ENCODE measurements around the gene MLLT3.

The MLLT3 gene

DNA sequence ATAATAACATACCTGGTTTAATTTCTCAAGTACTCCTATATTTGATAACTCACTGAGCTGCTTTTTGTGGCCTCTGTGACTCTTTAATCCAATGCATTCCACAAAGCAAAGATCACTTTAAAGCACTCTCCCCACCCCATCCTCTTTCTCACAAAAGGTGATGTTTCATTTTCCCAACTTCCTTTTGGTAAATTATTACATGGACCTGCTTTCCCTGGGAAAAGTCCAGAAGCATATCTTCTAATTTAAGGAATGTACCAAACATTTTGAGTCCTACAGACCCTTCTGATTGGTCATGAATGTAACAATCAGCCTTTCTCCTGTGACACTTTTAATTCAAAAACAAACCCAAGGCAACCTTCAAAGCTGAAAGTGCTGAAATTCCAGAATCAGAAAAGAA lies 71.1 kb downstream of the MLLT3 start:
- TF ChIP-seq POLR2A (IDR thresholded peaks at IDR 0.05; ENCODE audit: low read length) = no peak
- no peak for TF ChIP-seq GATA1 (IDR thresholded peaks at IDR 0.05; ENCODE audit: low read depth, low read length)
- no peak for DNase-seq

GRCh38 chr9:20550326-20550725 lies 72.0 kb downstream of the MLLT3 start:
- no peak for TF ChIP-seq GATA1 (IDR thresholded peaks at IDR 0.05; ENCODE audit: low read depth, low read length)
- no peak for TF ChIP-seq POLR2A (IDR thresholded peaks at IDR 0.05; ENCODE audit: low read length)
- DNase-seq = no peak

GRCh38 chr9:20549053-20549452 lies 73.2 kb downstream of the MLLT3 start:
- DNase-seq = no peak
- TF ChIP-seq POLR2A (IDR thresholded peaks at IDR 0.05; ENCODE audit: low read length) (no peak), GATA1 (IDR thresholded peaks at IDR 0.05; ENCODE audit: low read depth, low read length) (no peak)

DNA sequence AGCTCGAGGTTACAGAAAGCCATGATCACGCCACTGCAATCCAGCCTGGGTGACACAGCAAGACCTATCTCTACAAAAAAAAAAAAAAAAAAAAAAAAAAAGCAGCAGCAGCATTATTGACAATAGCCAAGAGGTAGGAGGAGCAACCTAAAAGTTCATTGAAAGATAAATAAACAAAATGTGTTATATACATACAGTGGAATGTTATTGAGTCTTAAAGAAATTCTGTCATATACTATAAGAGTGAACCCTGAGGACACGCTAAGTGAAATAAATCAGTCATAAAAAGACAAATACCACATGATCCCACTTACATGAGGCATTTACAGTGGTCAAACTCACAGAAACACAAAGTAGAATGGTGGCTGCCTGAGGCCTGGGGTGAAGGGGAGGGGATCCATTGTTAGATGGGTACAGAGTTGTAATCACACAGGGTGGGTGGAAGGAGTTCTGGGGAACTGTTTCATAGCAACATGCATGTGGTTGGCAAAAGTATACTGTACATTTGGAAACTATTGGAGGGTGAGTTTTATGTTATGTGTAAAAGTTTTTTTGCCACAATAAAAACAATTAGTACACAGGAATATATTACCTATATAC lies 77.2 kb downstream of the MLLT3 start:
- DNase-seq = no peak

GRCh38 chr9:20540169-20540863 lies 82.0 kb downstream of the MLLT3 start:
- TF ChIP-seq POLR2A (IDR thresholded peaks at IDR 0.05; ENCODE audit: low read length) (no peak), GATA1 (IDR thresholded peaks at IDR 0.05; ENCODE audit: low read depth, low read length) (no peak)
- no peak for DNase-seq

More for the DNA sequence above, 77.2 kb downstream of the MLLT3 start:
- TF ChIP-seq GATA1 (IDR thresholded peaks at IDR 0.05; ENCODE audit: low read depth, low read length) (no peak), POLR2A (IDR thresholded peaks at IDR 0.05; ENCODE audit: low read length) (no peak)

DNA sequence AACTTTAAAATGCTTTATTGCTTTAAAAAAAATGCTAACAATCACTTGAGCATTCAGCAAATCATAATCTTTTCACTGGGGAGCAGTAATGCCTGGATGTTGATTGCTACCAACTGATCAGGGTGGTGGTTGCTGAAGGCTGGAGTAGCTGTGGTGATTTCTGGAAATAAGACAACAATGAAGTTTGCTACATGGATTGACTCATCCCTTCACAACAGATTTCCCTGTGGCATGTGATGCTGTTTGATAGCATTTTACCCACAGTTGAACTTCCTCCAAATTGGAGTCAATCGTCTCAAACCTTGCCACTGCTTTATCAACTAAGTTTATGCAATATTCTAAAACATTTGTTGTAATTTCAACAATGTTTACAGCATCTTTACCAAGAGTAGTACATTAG lies 83.3 kb downstream of the MLLT3 start:
- TF ChIP-seq GATA1 (IDR thresholded peaks at IDR 0.05; ENCODE audit: low read depth, low read length) (no peak), POLR2A (IDR thresholded peaks at IDR 0.05; ENCODE audit: low read length) (no peak)
- DNase-seq = no peak

GRCh38 chr9:20538092-20538491 lies 84.2 kb downstream of the MLLT3 start:
- no peak for DNase-seq

GRCh38 chr9:20537294-20537693 lies 85.0 kb downstream of the MLLT3 start:
- TF ChIP-seq GATA1 (IDR thresholded peaks at IDR 0.05; ENCODE audit: low read depth, low read length) (no peak), POLR2A (IDR thresholded peaks at IDR 0.05; ENCODE audit: low read length) (no peak)
- no peak for DNase-seq

More at GRCh38 chr9:20538092-20538491, 84.2 kb downstream of the MLLT3 start:
- TF ChIP-seq POLR2A (IDR thresholded peaks at IDR 0.05; ENCODE audit: low read length) (no peak), GATA1 (IDR thresholded peaks at IDR 0.05; ENCODE audit: low read depth, low read length) (no peak)

DNA sequence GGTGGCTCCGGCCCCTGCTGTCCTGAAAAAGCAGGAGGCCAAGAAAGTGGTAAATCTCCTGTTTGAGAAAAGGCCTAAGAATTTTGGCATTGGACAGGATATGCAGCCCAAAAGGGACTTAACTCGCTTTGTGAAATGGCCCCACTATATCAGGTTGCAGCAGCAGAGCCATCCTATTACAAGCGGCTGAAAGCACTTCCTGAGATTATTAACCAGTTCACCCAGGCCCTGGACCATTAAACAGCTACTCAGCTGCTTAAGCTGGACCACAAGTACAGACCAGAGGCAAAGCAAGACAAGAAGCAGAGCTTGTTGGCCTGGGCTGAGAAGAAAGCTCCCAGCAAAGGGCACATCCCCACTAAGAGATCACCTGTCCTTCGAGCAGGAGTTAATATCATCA lies 89.7 kb downstream of the MLLT3 start:
- no peak for DNase-seq
- no peak for TF ChIP-seq POLR2A (IDR thresholded peaks at IDR 0.05; ENCODE audit: low read length)
- no peak for TF ChIP-seq GATA1 (IDR thresholded peaks at IDR 0.05; ENCODE audit: low read depth, low read length)

DNA sequence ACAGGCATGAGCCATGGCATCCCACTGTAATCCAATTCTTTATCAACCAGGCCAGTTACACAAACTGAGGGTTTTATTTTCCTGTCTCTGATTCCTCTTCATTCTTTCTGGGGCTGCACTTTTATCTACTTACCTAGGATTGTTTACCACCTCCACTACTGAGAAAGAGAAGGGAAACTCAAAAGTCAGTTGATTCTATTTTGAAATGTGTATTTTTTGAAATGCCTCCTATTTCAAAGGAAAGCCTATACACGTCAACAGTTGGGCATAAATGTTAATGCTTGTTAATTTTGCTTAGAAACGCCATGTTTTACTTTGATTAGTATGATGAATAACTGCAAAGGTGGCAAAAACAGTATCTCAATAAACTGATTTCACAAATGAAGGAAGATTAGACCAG lies 92.5 kb downstream of the MLLT3 start:
- no peak for DNase-seq
- TF ChIP-seq POLR2A (IDR thresholded peaks at IDR 0.05; ENCODE audit: low read length) (no peak), GATA1 (IDR thresholded peaks at IDR 0.05; ENCODE audit: low read depth, low read length) (no peak)

GRCh38 chr9:20528253-20528652 lies 94.0 kb downstream of the MLLT3 start:
- TF ChIP-seq POLR2A (IDR thresholded peaks at IDR 0.05; ENCODE audit: low read length) (no peak), GATA1 (IDR thresholded peaks at IDR 0.05; ENCODE audit: low read depth, low read length) (no peak)
- DNase-seq = no peak

DNA sequence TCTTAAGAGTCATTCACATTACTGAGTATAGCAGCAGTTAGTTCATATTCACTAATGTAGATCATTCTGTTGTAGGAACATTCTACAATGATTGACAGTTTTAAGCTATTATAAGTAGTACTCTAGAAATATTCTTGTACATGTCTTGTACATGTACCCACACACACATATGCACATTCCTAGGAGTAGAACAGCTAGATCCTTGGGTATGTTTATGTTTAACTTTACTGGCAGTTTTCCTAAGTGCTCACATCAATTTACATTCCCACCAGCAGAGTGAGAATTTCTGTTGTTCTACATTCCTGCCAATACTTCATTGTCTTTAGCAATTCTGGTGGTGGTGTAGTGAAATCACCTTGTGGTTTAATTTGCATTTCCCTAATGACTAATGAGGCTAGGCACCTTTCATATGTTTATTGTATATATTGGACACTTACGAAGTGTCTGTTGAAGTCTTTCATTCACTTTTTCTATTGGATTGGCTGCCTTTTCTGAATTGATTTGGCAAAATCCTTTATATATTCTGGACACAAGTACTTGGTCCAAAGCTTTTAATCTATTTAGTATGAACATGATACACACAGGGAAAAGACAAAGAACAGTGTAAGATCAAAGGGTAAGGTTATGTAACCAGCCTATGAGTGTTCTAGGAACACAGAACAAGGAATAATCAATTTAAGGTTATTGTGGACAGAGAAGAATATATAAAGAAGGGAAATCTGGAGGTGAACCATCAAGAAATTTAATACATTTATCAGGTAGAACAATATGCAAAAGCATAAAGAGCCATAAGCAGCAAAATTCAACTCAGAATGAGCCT lies 95.6 kb downstream of the MLLT3 start:
- TF ChIP-seq GATA1 (IDR thresholded peaks at IDR 0.05; ENCODE audit: low read depth, low read length) (no peak), POLR2A (IDR thresholded peaks at IDR 0.05; ENCODE audit: low read length) (no peak)
- no peak for DNase-seq

GRCh38 chr9:20524776-20525175 lies 97.5 kb downstream of the MLLT3 start:
- peak; percentile 32 to 45 for DNase-seq
- no peak for TF ChIP-seq GATA1 (IDR thresholded peaks at IDR 0.05; ENCODE audit: low read depth, low read length)
- TF ChIP-seq POLR2A (IDR thresholded peaks at IDR 0.05; ENCODE audit: low read length) = no peak

GRCh38 chr9:20518737-20519136 lies 103.6 kb downstream of the MLLT3 start:
- no peak for TF ChIP-seq POLR2A (IDR thresholded peaks at IDR 0.05; ENCODE audit: low read length)
- TF ChIP-seq GATA1 (IDR thresholded peaks at IDR 0.05; ENCODE audit: low read depth, low read length) = no peak
- no peak for DNase-seq

Data from erythroblast (primary cell).